ENCODE data around the gene USP31.

The USP31 gene

GRCh38 chr16:23132775-23133463 lies 16.3 kb downstream of the USP31 start:
- Mint-ChIP-seq H3K4me3 (no peak overlapping the region), H3K36me3 (ENCODE audit: low read depth) (peaks cover 11% of the 10 kb centered on the region), H3K4me1 (ENCODE audit: low read depth) (peaks cover 8% of the 10 kb centered on the region), H3K27me3 (no peaks in the 10 kb centered on the region), H3K27ac (no peak overlapping the region), H3K9me3 (peaks cover 7% of the 10 kb centered on the region)
- intact Hi-C loops (cut with micrococcal nuclease): no loop called here

DNA sequence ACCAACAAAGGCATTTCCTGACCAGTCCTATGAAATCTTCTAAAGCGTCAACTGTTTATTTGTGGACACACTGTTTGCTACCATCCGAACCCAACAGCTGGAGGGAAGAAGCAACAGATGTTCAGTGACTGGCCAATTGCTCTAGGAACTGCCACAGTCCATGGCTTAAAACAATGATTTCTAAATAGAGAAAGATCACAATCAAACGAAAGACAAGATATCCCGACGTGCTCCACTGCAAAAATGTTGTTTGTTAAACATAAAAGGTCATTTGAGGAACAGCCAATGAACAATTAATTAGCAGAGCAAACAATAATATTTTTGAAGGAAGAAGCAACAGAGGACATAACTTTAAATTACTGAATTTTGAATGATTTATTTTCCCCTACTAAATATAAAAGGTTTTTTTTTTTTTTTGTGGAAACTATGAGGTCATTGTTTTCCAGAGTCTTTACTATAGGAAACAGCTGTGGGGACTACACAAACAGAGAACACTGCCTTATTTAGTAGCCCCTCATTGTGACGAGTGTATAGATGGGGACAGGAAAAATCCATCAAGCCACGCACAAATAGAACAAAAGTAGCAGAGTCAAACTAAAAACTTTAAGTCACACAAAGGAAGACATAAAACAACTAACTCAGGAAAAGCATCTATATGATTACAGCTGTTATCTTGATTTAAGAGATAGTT lies 17.2 kb downstream of the USP31 start:
- Mint-ChIP-seq H3K27ac (no peak overlapping the region), H3K9me3 (peaks cover 7% of the 10 kb centered on the region), H3K36me3 (ENCODE audit: low read depth) (peaks cover 3% of the 10 kb centered on the region), H3K4me3 (no peak overlapping the region), H3K27me3 (no peaks in the 10 kb centered on the region), H3K4me1 (ENCODE audit: low read depth) (peaks cover 8% of the 10 kb centered on the region)
- intact Hi-C loops (cut with micrococcal nuclease): no loop called here

DNA sequence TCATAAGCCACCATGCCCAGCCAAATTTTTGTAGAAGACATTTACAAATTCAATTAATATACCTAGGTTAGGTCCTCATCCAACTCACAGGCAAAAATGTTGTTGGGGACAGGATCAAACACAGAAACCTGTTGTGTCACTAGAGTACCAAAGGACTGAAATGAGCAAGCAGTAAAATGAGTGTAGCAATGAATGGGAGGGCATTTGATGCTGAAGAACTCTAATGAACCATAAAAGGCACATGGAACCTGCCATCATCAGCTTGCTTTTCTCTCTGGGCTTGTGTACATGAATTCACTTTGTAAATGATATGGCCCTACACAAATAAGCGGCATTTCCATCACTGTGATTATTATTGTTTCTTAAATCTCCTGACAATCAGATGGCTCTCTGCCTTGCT lies 17.8 kb downstream of the USP31 start:
- intact Hi-C loops (cut with micrococcal nuclease): no loop called here
- Mint-ChIP-seq H3K4me3 (no peak overlapping the region), H3K9me3 (peaks cover 7% of the 10 kb centered on the region), H3K36me3 (ENCODE audit: low read depth) (no peaks in the 10 kb centered on the region), H3K27ac (no peak overlapping the region), H3K4me1 (ENCODE audit: low read depth) (peaks cover 8% of the 10 kb centered on the region), H3K27me3 (no peaks in the 10 kb centered on the region)

DNA sequence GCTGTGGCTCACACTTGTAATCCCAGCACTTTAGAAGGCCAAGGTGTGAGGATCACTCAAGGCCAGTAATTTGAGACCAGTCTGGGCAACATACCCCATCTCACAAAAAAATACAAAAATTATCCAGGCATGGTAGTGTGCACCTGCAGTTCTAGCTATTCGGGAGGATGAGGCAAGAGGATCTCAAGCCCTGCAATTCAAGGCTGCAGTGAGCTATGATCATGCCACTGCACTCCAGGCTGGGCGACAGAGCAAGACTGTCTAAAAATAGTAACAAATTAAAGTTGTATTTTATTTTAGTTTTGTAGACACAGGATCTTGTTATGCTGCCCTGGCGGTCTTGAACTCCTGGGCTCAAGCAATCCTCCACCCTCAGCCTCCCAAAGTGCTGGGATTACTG lies 18.2 kb downstream of the USP31 start:
- Mint-ChIP-seq H3K9me3 (peaks cover 5% of the 10 kb centered on the region), H3K27ac (no peak overlapping the region), H3K27me3 (no peaks in the 10 kb centered on the region), H3K36me3 (ENCODE audit: low read depth) (no peaks in the 10 kb centered on the region), H3K4me1 (ENCODE audit: low read depth) (peaks cover 8% of the 10 kb centered on the region), H3K4me3 (no peak overlapping the region)
- intact Hi-C loops (cut with micrococcal nuclease): no loop called here

GRCh38 chr16:23129686-23130085 lies 19.6 kb downstream of the USP31 start:
- Mint-ChIP-seq H3K27ac (no peak overlapping the region), H3K27me3 (no peaks in the 10 kb centered on the region), H3K4me3 (no peak overlapping the region), H3K36me3 (ENCODE audit: low read depth) (no peaks in the 10 kb centered on the region), H3K9me3 (no peaks in the 10 kb centered on the region), H3K4me1 (ENCODE audit: low read depth) (peaks cover 17% of the 10 kb centered on the region)
- intact Hi-C loops (cut with micrococcal nuclease): no loop called here

DNA sequence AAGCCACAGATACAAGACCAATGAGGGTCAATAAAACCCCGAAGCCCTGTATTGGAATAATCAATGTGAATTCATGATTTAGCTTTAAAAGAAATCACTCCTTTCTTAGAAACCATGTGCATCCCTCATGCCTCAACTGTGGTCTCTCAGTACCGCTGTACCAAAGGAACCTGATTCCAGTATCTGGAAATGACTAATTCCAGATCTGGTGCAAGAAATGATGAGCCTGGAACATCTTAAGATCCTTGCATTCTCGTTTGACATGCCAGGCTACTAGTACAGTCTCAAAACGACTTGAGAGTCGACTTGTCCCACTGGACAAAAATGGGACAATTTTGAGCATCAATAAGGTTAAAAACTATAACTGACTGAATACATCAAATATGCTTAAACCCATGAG lies 21.2 kb downstream of the USP31 start:
- no peaks in the 10 kb centered on the region for H3K27me3 Mint-ChIP-seq
- intact Hi-C loops (cut with micrococcal nuclease): no loop called here
- no peaks in the 10 kb centered on the region for H3K36me3 Mint-ChIP-seq (ENCODE audit: low read depth)

GRCh38 chr16:23125277-23125676 lies 24.0 kb downstream of the USP31 start:
- Mint-ChIP-seq H3K4me3 (no peak overlapping the region), H3K4me1 (ENCODE audit: low read depth) (peaks cover 15% of the 10 kb centered on the region), H3K36me3 (ENCODE audit: low read depth) (no peaks in the 10 kb centered on the region), H3K9me3 (no peaks in the 10 kb centered on the region), H3K27ac (no peak overlapping the region), H3K27me3 (no peaks in the 10 kb centered on the region)
- intact Hi-C loops (cut with micrococcal nuclease): no loop called here

More for the DNA sequence above, 21.2 kb downstream of the USP31 start:
- Mint-ChIP-seq H3K4me3 (no peak overlapping the region), H3K4me1 (ENCODE audit: low read depth) (peaks cover 20% of the 10 kb centered on the region), H3K9me3 (no peaks in the 10 kb centered on the region), H3K27ac (no peak overlapping the region)

- H3K4me1 Mint-ChIP-seq (ENCODE audit: low read depth): peaks cover 15% of the 10 kb centered on the region
- no peaks in the 10 kb centered on the region for H3K27me3 Mint-ChIP-seq
- no peaks in the 10 kb centered on the region for H3K36me3 Mint-ChIP-seq (ENCODE audit: low read depth)
- no peak overlapping the region for H3K27ac Mint-ChIP-seq
- intact Hi-C loops (cut with micrococcal nuclease): no loop called here
- no peak overlapping the region for H3K4me3 Mint-ChIP-seq
- no peaks in the 10 kb centered on the region for H3K9me3 Mint-ChIP-seq
Measured at GRCh38 chr16:23124315-23124714, 24.9 kb downstream of the USP31 start.

DNA sequence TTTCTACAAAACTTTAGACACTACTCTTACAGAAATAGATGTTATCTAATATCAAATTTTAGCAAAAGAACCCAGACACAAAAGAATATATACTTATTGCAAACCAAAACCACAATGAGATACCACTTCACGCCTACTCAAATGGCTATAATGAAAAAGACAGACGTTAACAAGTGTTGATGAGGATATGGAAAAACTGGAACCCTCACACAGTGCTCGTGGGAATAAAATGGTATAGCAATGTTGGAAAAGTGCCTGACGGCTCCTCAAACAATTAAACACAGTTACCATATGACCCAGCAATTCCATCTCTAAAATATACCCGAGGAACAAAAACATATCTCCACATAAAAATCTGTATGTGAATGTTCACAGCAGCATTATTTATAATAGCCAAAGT lies 27.1 kb downstream of the USP31 start:
- H3K4me3 Mint-ChIP-seq: no peak overlapping the region
- intact Hi-C loops (cut with micrococcal nuclease): no loop called here
- H3K4me1 Mint-ChIP-seq (ENCODE audit: low read depth): peaks cover 15% of the 10 kb centered on the region
- no peak overlapping the region for H3K27ac Mint-ChIP-seq
- peaks cover 7% of the 10 kb centered on the region for H3K36me3 Mint-ChIP-seq (ENCODE audit: low read depth)
- no peaks in the 10 kb centered on the region for H3K27me3 Mint-ChIP-seq
- H3K9me3 Mint-ChIP-seq: no peaks in the 10 kb centered on the region

- Mint-ChIP-seq H3K9me3 (no peaks in the 10 kb centered on the region), H3K27me3 (no peaks in the 10 kb centered on the region), H3K36me3 (ENCODE audit: low read depth) (peaks cover 8% of the 10 kb centered on the region), H3K27ac (no peak overlapping the region), H3K4me3 (no peak overlapping the region), H3K4me1 (ENCODE audit: low read depth) (peaks cover 15% of the 10 kb centered on the region)
- intact Hi-C loops (cut with micrococcal nuclease): no loop called here
Measured at GRCh38 chr16:23121024-23121423, 28.2 kb downstream of the USP31 start.

DNA sequence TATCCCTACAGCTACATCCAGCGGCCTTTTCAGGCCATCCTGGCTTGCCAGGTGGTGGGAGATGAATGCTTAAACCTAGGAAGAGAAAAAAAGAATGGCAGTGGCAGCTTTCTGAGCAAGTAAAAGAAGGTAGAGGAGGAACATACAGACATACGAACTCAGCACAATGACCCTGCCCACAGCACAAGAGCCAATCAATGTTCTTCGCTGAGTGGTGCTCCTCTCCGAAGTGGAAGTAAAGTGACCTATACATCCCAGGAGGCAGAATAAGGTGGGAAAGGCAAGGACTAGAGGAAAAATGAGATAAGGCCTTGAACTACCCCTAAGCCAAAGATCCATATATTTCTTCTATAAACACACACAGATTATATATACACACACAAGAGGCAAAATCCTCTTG lies 28.7 kb downstream of the USP31 start:
- Mint-ChIP-seq H3K36me3 (ENCODE audit: low read depth) (peaks cover 8% of the 10 kb centered on the region), H3K4me1 (ENCODE audit: low read depth) (peaks cover 10% of the 10 kb centered on the region), H3K9me3 (no peaks in the 10 kb centered on the region), H3K4me3 (no peak overlapping the region), H3K27me3 (no peaks in the 10 kb centered on the region), H3K27ac (no peak overlapping the region)
- intact Hi-C loops (cut with micrococcal nuclease): no loop called here

- H3K4me1 Mint-ChIP-seq (ENCODE audit: low read depth): peaks cover 6% of the 10 kb centered on the region
- no peaks in the 10 kb centered on the region for H3K27me3 Mint-ChIP-seq
- no peak overlapping the region for H3K27ac Mint-ChIP-seq
- H3K9me3 Mint-ChIP-seq: no peaks in the 10 kb centered on the region
- intact Hi-C loops (cut with micrococcal nuclease): no loop called here
- H3K4me3 Mint-ChIP-seq: no peak overlapping the region
- peaks cover 8% of the 10 kb centered on the region for H3K36me3 Mint-ChIP-seq (ENCODE audit: low read depth)
Measured at GRCh38 chr16:23119570-23119969, 29.7 kb downstream of the USP31 start.

- intact Hi-C loops (cut with micrococcal nuclease): no loop called here
- Mint-ChIP-seq H3K27me3 (no peaks in the 10 kb centered on the region), H3K27ac (no peak overlapping the region), H3K36me3 (ENCODE audit: low read depth) (peaks cover 8% of the 10 kb centered on the region), H3K9me3 (no peaks in the 10 kb centered on the region), H3K4me3 (no peak overlapping the region), H3K4me1 (ENCODE audit: low read depth) (peaks cover 7% of the 10 kb centered on the region)
Measured at GRCh38 chr16:23114131-23114904, 34.9 kb downstream of the USP31 start.

GRCh38 chr16:23113185-23113584 lies 36.1 kb downstream of the USP31 start:
- intact Hi-C loops (cut with micrococcal nuclease): no loop called here
- peaks cover 7% of the 10 kb centered on the region for H3K4me1 Mint-ChIP-seq (ENCODE audit: low read depth)

More at GRCh38 chr16:23113185-23113584, 36.1 kb downstream of the USP31 start:
- no peaks in the 10 kb centered on the region for H3K27me3 Mint-ChIP-seq
- no peak overlapping the region for H3K4me3 Mint-ChIP-seq
- H3K9me3 Mint-ChIP-seq: no peaks in the 10 kb centered on the region
- H3K36me3 Mint-ChIP-seq (ENCODE audit: low read depth): peaks cover 8% of the 10 kb centered on the region
- H3K27ac Mint-ChIP-seq: no peak overlapping the region

All from dendritic cell treated with granulocyte-macrophage colony-stimulating factor and Interleukin-4, amounts not matched to agents 40 ng/mL and 50 ng/mL, for 4 days (primary cell).